Measurements from ENCODE around the gene GUCD1.

Gene GUCD1

DNA sequence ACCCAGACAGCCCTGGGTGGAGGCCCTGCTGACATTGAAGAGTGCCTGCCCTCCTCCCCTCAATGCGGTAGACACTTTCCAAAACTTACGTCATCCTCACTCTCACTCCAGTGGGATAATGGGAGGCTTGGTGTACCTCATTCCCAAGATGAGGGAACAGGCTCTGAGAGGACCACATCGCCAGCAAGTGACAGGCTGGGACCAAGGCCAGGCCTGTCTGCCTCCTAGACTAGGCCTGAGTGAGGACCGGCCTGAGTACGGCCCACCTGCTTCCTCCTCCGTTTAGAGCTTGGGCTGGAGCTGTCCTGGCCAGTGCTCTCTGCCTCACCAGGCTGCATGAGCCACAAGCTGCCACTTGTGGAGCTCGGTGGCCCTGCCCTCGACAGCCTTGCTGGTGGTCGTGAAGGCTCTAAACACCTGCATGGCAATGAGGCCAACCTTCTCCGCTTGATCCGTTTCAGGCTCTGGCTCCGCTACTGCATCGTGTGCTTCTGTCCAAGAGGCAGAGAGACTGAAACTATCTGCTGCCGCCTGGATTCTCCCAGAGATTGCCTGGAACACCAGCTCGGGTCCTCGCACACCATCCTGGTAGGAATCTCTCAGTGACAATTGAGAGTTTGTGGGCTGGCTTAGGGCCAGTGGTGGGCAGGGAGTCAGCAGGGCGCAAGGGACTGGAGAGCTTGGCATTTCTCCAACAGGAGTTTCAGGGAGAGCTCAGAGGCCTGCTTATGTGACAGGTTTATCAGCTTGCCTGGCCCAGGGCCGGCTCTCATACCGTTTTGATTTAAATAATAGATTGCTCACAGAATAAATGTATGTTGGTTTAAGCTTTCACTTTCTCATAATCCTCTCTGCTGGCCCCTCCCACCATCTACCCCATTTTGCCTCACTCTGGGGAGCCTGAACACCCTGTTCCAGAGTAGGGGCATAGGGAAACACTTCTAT, 28.6 kb upstream of the GUCD1 start:
- no peak overlapping the region for H3K4me2 ChIP-seq
- H3K9me3 ChIP-seq = no peaks in the 10 kb centered on the region
- H3K9ac ChIP-seq = no peak overlapping the region
- peaks cover 25% of the 10 kb centered on the region for H3K4me1 ChIP-seq
- no peak overlapping the region for H3K27ac ChIP-seq
- H4K20me1 ChIP-seq = peaks cover 14% of the 10 kb centered on the region
- H3K4me3 ChIP-seq = no peak overlapping the region
- no peak for TF ChIP-seq Cebpa-rat (IDR thresholded peaks at IDR 0.05)
- peaks cover 2% of the 10 kb centered on the region for H3K36me3 ChIP-seq
- H3K27me3 ChIP-seq = no peaks in the 10 kb centered on the region

DNA sequence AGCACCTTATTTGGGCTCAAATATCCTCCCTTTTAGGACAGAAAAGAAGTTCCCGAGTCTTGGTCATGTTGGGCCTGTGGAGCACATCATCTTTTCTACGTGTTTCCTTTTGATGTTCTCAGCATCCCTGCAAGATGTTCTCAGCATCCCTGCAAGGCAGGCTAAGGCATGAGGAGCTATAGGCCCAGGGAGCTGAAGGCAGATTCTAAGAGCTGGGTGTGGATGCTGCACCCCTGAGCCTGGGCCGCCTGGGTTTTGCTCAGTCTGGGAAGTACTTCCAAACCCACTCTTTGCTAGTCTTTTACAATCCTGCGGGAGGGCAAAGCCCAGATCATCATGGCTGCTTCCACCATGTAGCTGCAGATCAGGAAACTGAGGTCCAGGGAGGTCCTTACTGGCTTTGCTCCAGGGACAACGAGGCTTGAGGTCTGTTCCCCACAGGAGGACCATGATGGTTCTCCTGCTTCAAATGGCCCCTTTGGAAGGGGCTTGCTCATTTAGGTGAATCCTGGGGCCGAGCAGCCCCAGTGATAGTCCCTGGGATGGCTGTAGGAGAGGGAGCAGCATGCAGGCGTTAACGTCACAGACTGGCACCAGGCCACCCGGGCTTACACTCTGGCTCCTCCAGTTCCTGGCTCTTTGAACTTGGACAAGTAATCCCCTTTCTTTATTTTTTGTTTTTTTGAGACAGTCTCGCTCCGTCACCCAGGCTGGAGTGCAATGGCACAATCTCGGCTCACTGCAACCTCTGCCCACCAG, 27.3 kb upstream of the GUCD1 start:
- no peak overlapping the region for H3K4me3 ChIP-seq
- peaks cover 12% of the 10 kb centered on the region for H3K4me1 ChIP-seq
- H3K36me3 ChIP-seq = peaks cover 12% of the 10 kb centered on the region
- no peak overlapping the region for H3K9ac ChIP-seq
- no peaks in the 10 kb centered on the region for H3K27me3 ChIP-seq
- no peak overlapping the region for H3K27ac ChIP-seq
- no peaks in the 10 kb centered on the region for H3K9me3 ChIP-seq
- no peak for TF ChIP-seq Cebpa-rat (IDR thresholded peaks at IDR 0.05)
- H3K4me2 ChIP-seq = no peak overlapping the region
- peaks cover 2% of the 10 kb centered on the region; the same call in 1 of the 2 replicates for H4K20me1 ChIP-seq

DNA sequence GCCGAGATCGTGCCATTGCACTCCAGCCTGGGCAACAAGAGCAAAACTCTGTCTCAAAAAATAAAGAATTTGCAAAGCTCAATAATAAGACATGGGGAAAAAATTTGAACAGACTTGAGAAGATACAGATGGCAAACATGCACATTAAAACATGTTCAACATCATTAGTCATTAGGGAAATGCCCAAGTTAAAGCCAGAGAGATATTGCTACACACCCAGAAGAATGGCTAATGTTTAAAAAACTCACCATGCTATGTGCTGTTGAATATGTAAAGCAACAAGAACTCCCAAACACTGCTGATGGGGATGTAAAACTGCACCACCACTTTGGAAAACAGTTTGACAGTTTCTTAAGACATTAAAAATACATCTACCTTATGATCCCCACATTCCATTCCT, 25.3 kb upstream of the GUCD1 start:
- TF ChIP-seq Cebpa-rat (IDR thresholded peaks at IDR 0.05) = no peak

DNA sequence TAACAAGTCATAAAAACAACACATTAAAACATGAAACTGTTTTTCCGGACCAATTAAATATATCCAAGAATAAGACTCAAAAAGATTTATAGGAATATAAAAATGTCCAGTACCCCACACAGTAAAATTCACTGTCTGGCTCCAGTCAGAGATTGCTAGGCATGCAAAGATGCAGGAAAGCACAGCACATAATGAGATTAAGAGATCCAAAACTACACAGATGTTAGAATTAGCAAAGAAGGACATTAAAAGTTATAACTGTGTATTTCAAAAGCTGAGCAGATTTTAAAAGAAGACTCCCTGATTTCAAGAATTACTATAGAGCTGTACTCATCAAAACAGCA, 24.3 kb upstream of the GUCD1 start:
- TF ChIP-seq Cebpa-rat (IDR thresholded peaks at IDR 0.05) = no peak
- no peaks in the 10 kb centered on the region for H3K9me3 ChIP-seq
- no peak overlapping the region for H3K9ac ChIP-seq
- H4K20me1 ChIP-seq = peaks cover 23% of the 10 kb centered on the region; the same call in 1 of the 2 replicates
- no peak overlapping the region for H3K4me3 ChIP-seq
- no peak overlapping the region for H3K27ac ChIP-seq
- H3K36me3 ChIP-seq = peaks cover 38% of the 10 kb centered on the region
- H3K27me3 ChIP-seq = no peaks in the 10 kb centered on the region
- H3K4me1 ChIP-seq = no peaks in the 10 kb centered on the region
- no peak overlapping the region for H3K4me2 ChIP-seq

More for the DNA sequence above, 25.3 kb upstream of the GUCD1 start:
- Histone ChIP-seq H3K4me1 (no peaks in the 10 kb centered on the region), H3K27ac (no peak overlapping the region), H3K9ac (no peak overlapping the region), H3K9me3 (no peaks in the 10 kb centered on the region), H3K27me3 (no peaks in the 10 kb centered on the region), H3K36me3 (peaks cover 27% of the 10 kb centered on the region), H3K4me3 (no peak overlapping the region), H4K20me1 (peaks cover 14% of the 10 kb centered on the region; the same call in 1 of the 2 replicates), H3K4me2 (no peak overlapping the region)

DNA sequence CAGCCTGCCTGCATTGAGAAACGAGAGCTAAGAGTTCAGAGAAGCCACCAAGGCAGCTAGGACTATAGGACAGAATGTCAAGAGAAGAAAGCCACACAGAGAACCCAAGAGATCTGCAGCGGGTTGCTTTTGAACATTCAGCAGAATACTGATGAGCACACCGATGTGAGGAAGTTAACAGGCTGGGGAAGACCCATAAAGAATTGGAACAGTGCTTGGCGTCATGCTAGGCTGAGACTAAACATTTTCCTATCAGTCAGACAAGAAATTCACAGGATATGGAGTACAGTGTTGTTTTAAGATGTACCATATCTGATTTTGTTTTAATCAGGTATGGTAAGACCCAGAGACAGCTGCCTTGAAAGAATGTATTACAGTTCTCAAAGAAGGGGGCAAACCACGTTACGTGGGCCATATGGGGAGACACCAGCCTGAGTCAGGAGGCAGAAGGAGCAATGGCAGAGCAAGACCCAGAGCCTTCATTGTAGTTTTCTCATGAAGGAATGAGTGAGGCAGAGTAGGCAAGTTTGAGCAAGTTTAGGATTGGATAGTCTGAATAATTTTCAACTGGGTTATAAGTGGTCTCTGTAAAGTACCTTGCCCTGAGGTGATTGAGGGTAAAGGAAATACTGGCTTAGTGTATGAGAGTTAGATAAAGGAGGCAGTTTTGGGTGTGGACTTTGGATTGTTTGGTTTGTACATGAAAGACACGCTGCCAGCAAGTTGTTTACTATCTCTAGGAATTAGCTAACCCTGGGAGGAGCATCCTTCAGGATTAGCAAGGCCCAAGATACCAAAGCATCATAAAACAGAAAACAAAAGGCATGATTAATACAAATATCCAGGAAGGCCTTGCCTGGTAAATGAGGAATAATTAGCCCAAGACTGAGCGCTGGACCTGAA, 23.7 kb upstream of the GUCD1 start:
- Histone ChIP-seq H3K36me3 (peaks cover 44% of the 10 kb centered on the region), H3K4me1 (no peaks in the 10 kb centered on the region), H3K4me3 (no peak overlapping the region), H3K9me3 (no peaks in the 10 kb centered on the region), H3K4me2 (no peak overlapping the region), H3K9ac (no peak overlapping the region), H4K20me1 (peaks cover 30% of the 10 kb centered on the region; the same call in 1 of the 2 replicates), H3K27ac (no peak overlapping the region), H3K27me3 (no peaks in the 10 kb centered on the region)
- no peak for TF ChIP-seq Cebpa-rat (IDR thresholded peaks at IDR 0.05)

DNA sequence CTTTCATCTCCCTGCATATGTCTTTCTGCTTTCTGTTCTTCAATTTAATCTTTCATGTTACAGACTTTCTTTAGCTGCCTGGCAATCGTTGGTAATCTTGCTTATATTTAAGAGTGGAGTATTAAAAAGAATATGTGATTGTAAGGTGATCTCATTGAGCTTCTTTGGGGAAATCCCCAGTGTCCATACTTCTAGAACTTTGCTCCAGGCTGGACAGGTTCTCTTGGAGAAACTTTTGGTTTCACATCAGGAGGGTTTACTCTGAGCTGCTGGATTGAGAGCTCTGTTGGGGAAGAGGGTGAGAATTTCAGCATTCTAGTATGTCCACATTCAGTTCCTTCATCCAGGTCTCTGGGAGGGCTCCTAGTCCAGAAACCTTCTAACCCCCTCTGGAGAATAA, 21.8 kb upstream of the GUCD1 start:
- Histone ChIP-seq H3K4me3 (no peak overlapping the region), H3K4me2 (no peak overlapping the region), H3K27me3 (no peaks in the 10 kb centered on the region), H3K4me1 (no peaks in the 10 kb centered on the region), H3K27ac (no peak overlapping the region), H4K20me1 (peaks cover 44% of the 10 kb centered on the region; the same call in 1 of the 2 replicates), H3K36me3 (peaks cover 62% of the 10 kb centered on the region), H3K9me3 (no peaks in the 10 kb centered on the region), H3K9ac (no peak overlapping the region)
- no peak for TF ChIP-seq Cebpa-rat (IDR thresholded peaks at IDR 0.05)

DNA sequence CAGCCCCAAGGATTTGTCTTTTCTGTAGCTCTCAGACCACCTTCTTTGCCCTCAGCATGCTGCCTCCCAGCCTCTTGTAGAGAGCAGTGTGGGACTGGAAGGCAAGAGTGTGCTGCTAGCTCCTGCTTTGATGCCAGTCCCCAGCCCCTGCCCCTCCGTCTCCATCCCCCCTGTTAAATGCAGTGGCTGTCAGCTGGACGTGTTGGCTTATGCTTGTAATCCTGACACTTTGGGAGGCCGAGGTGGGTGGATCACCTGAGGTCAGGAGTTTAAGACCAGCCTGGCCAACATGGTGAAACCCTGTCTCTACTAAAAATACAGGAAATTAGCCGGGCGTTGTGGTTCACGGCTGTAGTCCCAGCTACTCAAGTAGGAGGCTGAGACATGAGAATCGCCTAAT, 16.3 kb upstream of the GUCD1 start:
- Histone ChIP-seq H3K27me3 (no peaks in the 10 kb centered on the region), H3K4me1 (no peaks in the 10 kb centered on the region), H4K20me1 (peaks cover 87% of the 10 kb centered on the region), H3K36me3 (peaks cover 95% of the 10 kb centered on the region), H3K27ac (no peak overlapping the region), H3K4me3 (no peak overlapping the region), H3K9me3 (no peaks in the 10 kb centered on the region), H3K4me2 (no peak overlapping the region), H3K9ac (no peak overlapping the region)
- no peak for TF ChIP-seq Cebpa-rat (IDR thresholded peaks at IDR 0.05)

DNA sequence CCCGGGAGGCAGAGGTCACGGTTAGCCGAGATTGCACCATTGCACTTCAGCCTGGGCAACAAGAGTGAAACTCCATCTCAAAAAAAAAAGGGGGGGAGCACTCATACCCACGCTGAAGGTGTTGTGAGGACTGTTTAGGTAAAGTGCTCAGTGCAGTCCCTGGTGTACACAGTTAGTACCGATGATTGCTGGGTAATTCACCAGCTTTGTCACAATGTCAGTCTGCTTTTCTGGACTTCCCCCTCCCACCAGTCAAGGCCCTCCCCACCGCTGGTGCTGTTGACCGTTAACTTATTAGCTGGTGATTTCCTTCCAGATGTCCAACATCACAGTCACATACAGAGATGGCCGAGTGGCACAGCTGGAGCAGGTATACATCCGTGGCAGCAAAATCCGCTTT, 12.7 kb upstream of the GUCD1 start:
- Histone ChIP-seq H3K36me3 (peaks cover 100% of the 10 kb centered on the region), H3K4me3 (no peak overlapping the region), H4K20me1 (peaks cover 96% of the 10 kb centered on the region), H3K4me1 (no peaks in the 10 kb centered on the region), H3K27me3 (no peaks in the 10 kb centered on the region), H3K9me3 (no peaks in the 10 kb centered on the region), H3K4me2 (no peak overlapping the region), H3K27ac (no peak overlapping the region), H3K9ac (no peak overlapping the region)
- TF ChIP-seq Cebpa-rat (IDR thresholded peaks at IDR 0.05) = no peak

DNA sequence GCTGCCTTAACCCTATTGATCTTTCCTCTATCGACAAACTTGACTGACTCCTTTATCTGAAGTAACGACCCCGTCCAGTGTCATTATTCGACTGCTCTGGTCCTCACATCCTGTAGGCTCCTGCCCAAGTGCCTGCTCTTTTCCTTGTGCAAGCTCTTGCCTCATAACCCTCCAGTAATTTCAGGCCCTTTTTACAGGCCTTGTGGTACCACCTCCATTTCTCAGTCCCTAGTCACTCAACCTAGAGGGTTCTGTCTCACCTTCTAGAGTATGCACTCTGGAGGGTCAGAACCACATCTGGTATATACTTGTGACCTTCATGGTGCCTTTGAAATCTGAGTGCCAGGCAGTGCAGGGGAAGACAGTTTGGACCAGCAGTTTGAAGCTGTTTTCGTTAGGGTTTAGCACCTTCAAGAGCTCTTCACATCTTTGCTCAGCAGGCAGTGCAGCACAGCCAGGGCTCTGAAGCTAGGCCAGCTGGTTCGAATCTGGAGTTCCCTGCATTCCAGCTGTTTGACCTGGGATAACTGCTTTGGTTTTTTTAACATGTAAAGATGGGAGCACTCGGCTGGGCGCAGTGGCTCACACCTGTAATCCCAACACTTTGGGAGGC, 12.1 kb upstream of the GUCD1 start:
- no peak for TF ChIP-seq Cebpa-rat (IDR thresholded peaks at IDR 0.05)
- H3K36me3 ChIP-seq = peaks cover 100% of the 10 kb centered on the region
- H3K4me1 ChIP-seq = no peaks in the 10 kb centered on the region
- no peaks in the 10 kb centered on the region for H3K9me3 ChIP-seq
- no peak overlapping the region for H3K9ac ChIP-seq
- no peak overlapping the region for H3K4me3 ChIP-seq
- H3K27ac ChIP-seq = no peak overlapping the region
- no peak overlapping the region for H3K4me2 ChIP-seq
- peaks cover 96% of the 10 kb centered on the region for H4K20me1 ChIP-seq
- H3K27me3 ChIP-seq = no peaks in the 10 kb centered on the region
